Measurements from ENCODE around the gene NFKBIB.
A peak's percentile ranks its signal among the peaks of the same experiment; 100 is the strongest.
"Not testable (repeated sequence)": the region's sequence is repeated elsewhere in the genome, so short reads cannot be mapped to it uniquely, and the experiment has no call there.

The NFKBIB gene

DNA sequence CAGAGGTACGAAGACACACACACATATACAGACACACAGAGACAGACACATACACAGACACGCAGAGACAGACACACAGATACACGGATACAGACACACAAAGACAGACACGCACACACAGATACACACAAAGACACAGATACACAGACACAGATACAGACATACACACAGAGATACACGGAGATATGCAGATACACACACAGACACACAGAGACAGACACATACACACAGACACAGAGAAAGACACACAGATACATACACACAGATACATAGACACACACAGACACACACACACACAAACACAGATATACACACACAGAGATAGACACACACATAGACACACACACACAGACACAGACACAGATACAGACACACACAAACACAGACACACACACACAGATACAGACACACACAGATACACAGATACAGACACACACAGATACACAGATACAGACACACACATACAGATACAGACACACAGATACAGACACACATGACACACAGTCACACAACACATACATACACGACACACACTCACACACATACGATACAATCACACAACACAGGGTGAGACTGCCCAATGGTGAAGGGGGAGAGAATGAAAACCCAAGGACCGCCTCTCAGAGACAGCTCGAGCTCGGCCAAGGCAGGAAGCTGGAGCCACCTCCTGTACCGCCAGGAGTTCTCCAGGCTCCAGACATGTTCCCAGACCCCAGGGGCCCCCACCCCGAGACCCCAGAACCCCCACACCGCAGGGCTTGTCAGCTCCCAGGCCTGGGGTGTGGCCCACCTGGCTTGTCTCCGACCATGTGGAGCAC lies 21.0 kb downstream of the NFKBIB start:
- in situ Hi-C loops (cut with MboI; ENCODE audit: low pct_unique_long_range_greater_than_20kb, low sequenced_read_pairs) = no loop called here
- no peak for DNase-seq

GRCh38 chr19:38921420-38922274 lies 21.9 kb downstream of the NFKBIB start:
- no peak for DNase-seq
- in situ Hi-C loops (cut with MboI; ENCODE audit: low pct_unique_long_range_greater_than_20kb, low sequenced_read_pairs) = no loop called here

DNA sequence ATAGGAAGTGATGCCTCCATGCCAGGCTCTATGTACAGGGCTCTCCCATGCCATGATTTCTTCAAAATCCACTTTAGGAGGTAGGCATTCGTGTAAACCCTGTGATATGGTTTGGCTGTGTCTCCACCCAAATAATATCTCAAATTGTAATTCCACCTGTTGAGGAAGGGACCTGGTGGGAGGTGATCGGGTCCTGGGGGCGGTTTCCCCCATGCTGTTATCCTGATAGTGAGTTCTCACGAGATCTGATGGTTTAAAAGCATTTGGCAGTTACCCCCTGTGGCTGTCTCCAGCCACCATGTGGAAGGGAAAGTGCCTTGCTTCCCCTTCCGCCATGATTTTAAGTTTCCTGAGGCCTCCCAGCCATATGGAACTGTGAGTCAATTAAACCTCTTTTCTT lies 22.7 kb downstream of the NFKBIB start:
- no peak for DNase-seq
- in situ Hi-C loops (cut with MboI; ENCODE audit: low pct_unique_long_range_greater_than_20kb, low sequenced_read_pairs) = no loop called here

DNA sequence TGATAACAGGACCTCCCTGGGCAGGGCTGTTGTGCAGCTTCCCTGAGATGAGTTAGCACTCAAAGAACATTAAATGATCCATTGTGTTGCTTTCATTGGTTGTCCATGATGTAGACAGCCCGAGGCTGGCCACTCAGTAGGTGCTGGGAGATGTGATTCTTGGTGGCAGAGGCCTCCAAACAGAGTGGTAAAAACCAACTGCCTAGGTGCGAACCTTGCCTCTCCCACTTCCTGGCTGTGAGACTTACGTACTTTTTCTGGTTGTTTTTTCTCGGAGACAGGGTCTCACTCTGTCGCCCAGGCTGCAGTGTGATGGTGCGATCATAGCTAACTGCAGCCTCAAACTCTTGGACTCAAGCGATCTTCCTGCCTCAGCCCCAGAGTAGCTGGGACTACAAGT lies 24.6 kb downstream of the NFKBIB start:
- in situ Hi-C loops (cut with MboI; ENCODE audit: low pct_unique_long_range_greater_than_20kb, low sequenced_read_pairs) = no loop called here
- DNase-seq = no peak

DNA sequence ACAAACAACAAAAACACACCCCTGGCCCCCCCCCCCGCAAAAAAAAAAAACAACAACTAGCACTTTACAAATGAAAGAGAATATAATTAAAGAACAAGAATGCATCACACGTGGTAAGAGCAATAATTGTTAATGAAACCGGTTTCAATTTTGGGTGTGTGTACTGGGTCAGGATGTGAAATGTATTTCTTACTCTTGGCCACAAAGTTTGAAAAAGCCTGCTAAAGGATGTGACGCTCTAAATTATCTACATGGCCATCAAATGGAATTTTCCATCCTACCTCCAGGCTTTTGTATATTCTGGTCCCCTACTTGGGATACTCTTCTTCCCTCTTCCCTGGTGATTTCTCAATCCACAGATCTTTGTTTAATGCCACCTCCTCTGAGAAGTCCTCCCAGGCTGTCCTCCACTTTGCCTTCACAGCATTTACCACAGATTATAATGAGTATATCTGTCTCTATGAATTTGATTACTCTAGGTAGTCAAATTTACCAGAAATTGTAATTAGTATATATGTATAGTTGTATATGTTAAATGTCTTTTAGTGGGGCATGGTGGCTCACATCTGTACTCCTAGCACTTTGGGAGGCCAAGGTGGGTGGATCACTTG lies 28.7 kb downstream of the NFKBIB start:
- no peak for DNase-seq
- in situ Hi-C loops (cut with MboI; ENCODE audit: low pct_unique_long_range_greater_than_20kb, low sequenced_read_pairs) = no loop called here

DNA sequence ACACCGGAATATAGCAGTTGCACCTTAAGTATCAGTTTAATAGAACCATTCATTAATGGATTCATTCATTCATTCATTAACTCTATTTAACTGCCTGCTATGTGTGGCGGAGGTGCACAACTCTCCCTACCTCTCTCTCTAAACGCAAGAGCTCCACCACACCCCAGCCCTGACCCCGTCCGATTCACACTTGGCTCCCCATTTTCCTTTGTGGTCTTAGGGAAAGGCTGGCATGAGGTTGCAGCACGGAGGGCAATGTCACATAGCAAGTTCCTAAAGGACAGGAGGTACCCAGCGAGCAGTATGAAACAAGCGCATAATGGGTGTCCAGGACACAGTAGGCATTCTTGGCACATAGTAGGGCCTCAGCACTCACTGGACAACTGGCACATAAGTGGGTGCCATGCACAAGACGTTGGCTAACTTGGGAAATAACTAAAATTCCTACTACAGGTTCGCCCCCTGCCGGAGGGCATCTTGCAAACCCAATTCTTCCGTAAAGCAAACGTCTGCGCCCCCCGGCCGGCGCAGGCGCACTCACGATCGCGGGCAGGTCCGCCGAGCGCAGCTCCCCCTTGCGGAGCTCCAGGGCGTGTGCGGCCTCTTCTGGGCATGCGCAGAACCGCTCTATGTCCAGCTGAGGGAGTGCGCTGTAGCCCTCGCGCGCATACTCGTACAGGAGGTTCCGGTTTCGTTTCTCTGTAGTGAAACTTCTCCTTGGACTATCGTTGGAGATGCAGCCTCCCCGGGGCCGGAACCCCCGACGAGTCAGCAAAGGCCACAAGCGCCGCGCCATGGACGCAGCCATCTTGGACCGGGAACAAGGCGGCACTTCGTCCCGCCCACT lies 30.4 kb downstream of the NFKBIB start, which contains the start of gene SARS2:
Gene SARS2, minus strand, starts transcription at position 835 of the 847 bp plus-strand sequence. Its CDS starts 27 bp downstream, at position 808.
- DNase-seq = peak; percentile 95
- in situ Hi-C loops (cut with MboI; ENCODE audit: low pct_unique_long_range_greater_than_20kb, low sequenced_read_pairs) = no loop called here

DNA sequence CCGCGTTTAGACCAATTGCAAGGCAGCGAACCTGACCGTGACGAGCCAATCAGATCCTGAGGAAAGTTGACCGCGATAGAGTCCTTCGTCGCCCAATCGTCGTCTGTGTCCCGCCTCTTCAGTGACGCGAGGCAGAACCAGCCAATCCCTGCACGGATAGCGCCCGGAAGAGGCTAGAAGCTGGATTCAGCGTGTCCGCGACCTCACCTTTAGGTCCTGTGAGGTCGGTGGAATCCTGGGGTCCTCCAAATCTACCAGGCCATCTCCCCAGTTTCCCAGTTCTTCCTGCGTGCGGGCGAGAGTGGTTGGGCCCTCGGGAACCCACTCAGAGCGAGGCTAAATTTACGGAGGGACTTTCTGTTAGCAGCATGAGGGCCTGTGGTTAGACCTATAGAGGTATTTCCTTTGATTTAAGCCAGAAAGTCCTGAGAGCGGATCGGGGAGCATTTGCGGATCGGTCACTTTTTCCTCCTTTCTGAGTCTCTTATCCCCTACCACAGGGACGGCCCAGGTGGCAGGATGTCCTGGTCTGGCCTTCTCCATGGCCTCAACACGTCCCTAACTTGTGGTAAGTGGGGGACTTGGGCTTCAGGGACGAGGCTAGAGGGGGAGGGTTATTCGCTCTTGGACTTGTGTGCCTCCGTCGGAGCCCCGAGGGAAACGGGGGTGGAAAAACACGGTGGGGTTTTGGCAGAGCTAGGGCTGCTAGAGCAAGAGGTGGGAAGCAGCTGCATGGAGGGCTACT lies 31.2 kb downstream of the NFKBIB start, which contains the start of gene MRPS12:
Gene MRPS12, plus strand, starts transcription at position 169 of the 745 bp plus-strand sequence. Its CDS starts 351 bp downstream, at position 520.
- DNase-seq = peak; percentile 99
- in situ Hi-C loops (cut with MboI; ENCODE audit: low pct_unique_long_range_greater_than_20kb, low sequenced_read_pairs) = no loop called here

DNA sequence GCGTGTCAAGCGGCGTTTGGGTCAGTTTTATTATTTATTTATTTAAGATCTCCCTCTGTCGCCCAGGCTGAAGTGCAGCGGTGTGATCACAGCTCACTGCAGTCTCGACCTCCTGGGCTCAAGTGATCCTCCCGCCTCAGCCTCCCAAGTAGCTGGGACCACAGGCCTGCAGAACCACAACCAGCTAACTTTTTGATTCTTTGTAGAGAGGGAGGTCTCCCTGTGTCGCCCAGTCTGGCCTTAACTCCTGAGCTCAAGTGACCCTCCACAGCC lies 31.7 kb downstream of the NFKBIB start:
- in situ Hi-C loops (cut with MboI; ENCODE audit: low pct_unique_long_range_greater_than_20kb, low sequenced_read_pairs) = no loop called here
- DNase-seq = no peak

GRCh38 chr19:38932425-38933179 lies 32.8 kb downstream of the NFKBIB start:
- peak; percentile 72 for DNase-seq
- in situ Hi-C loops (cut with MboI; ENCODE audit: low pct_unique_long_range_greater_than_20kb, low sequenced_read_pairs) = no loop called here

DNA sequence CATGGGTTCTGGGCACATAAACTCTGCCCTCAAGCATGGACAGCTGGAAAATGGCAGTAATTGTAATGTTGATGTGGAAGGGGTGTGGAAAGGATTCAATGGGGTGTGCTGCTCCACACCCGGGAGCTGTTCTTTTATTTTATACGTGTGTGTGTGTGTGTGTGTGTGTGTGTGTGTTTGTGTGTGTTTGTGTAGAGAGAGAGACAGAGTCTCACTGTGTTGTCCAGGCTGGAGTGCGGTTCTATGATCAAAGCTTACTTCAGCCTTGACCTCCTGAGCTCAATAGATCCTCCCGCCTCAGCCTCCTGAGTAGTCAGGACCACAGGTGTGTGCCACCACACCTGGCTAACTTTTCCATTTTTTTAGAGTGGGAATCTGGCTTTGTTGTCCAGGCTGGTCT lies 33.8 kb downstream of the NFKBIB start:
- in situ Hi-C loops (cut with MboI; ENCODE audit: low pct_unique_long_range_greater_than_20kb, low sequenced_read_pairs) = no loop called here
- no peak for DNase-seq

GRCh38 chr19:38939957-38940356 lies 40.2 kb downstream of the NFKBIB start:
- in situ Hi-C loops (cut with MboI; ENCODE audit: low pct_unique_long_range_greater_than_20kb, low sequenced_read_pairs) = no loop called here

DNA sequence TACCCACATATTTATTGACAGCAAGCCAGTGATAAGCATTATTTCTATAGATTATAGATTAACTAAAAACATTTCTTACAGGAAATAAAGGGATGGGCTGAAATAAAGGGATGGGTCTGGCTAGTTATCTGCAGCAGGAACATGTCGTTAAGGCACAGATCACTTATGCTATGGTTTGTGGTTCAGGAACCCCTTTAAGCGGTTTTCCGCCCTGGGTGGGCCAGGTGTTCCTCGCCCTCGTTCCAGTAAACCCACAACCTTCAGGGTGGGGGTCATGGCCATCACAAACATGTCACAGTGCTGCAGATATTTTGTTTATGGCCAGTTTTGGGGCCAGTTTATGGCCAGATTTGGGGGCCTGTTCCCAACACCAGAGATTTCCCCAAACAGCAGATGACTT lies 41.7 kb downstream of the NFKBIB start:
- in situ Hi-C loops (cut with MboI; ENCODE audit: low pct_unique_long_range_greater_than_20kb, low sequenced_read_pairs); DNase-seq: not testable (repeated sequence)

More at GRCh38 chr19:38939957-38940356, 40.2 kb downstream of the NFKBIB start:
- DNase-seq = no peak

DNA sequence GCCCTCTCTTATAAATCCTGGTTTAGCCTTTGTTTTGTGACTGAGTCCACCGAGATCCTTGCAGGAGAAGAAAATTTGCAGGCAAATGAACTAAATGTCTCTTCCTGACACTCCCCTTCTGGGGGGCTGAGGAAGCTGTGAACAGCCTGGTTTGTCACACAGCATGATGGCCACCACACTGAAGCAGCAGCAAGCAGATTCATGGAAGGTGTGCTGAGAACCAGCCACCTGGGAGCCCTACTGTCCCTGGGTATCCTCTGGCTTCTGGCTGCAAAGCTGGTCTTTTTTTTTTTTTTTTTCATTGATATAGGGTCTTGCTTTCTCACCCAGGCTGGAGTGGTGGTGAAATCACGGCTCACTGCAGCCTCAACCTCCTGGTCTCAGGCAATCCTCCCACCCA lies 42.2 kb downstream of the NFKBIB start:
- DNase-seq = no peak
- in situ Hi-C loops (cut with MboI; ENCODE audit: low pct_unique_long_range_greater_than_20kb, low sequenced_read_pairs) = no loop called here

DNA sequence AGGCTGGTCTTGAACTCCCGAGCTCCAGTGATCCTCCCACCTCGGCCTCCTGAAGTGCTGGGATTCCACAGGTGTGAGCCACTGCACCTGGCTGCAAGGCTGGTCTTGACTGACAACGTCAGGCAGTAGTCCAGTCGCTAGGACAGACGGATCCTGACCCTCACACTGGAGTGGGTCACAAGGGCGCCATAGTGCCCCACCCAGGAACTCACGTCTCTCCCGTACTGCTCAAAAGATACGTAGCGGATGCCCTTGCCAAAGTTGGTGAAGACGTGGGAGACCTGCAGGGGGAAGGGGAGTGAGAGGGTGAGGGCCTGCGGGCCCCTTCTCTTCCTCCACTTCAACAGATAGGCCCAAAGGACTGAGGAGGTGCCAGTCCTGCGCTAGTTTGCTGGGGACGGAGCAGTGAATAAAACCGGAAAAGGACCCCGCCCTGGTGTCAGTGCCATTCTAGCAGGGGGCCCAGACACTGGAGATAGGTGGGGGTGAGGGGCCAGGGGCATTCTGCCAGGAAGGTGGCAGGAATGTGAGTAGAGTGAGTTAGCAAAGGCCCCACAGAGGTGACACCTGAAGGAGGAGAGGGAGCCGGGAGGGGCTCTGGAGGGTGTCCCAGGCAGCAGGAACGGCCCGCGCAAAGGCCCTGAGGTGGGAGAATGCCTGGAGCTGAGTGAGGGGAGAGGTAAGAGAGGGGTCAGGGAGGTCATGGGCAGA lies 42.9 kb downstream of the NFKBIB start:
- in situ Hi-C loops (cut with MboI; ENCODE audit: low pct_unique_long_range_greater_than_20kb, low sequenced_read_pairs) = no loop called here
- DNase-seq = no peak

GRCh38 chr19:38944981-38945506 lies 45.3 kb downstream of the NFKBIB start:
- peak; percentile 42 for DNase-seq
- in situ Hi-C loops (cut with MboI; ENCODE audit: low pct_unique_long_range_greater_than_20kb, low sequenced_read_pairs) = no loop called here

- in situ Hi-C loops (cut with MboI; ENCODE audit: low pct_unique_long_range_greater_than_20kb, low sequenced_read_pairs) = no loop called here
- peak; percentile 19 for DNase-seq
Observed at GRCh38 chr19:38945562-38946228, 45.9 kb downstream of the NFKBIB start.
